ENCODE results near the gene ZC3HAV1L.

DNA sequence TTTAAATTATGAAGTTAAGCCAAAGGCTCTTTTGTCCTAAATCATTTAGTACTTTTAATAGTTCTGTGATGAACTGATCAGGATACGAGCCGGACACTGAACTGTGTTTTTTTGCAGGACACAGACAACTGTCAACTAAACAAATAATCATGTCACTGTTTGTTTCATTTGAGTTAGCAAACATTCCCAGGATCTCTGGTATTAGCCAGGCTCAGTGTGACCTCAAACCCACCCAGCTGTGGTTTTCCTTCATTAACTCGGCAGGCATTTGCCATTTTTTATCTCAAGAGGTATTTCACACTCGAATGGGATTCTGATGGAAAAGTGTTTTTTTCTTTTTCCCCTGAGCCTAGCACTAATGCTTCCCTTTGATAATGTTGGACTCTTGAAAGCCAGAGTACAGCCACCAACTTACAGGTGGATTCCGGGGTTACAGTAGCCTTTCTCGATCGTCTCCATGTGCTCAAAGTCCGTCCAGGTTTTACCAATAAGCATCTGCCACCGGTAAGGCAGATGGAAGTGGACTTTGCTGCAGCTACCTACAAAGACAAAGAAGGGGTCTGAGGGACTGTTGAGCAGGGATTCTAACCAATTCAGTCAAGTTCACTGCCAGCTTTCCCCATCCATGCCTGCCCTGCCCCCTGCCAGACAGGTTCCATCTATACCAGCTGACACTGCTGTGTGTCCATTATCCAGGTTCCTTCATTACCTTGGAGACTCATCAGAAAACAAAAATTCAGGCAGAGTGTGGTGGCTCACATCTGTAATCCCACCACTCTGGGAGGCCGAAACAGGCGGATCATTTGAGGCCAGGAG is 40.2 kb upstream of the ZC3HAV1L start:
- TF ChIP-seq POLR2A (IDR thresholded peaks at IDR 0.05): no peak
- TF ChIP-seq CTCF (IDR thresholded peaks at IDR 0.05): no peak

Measured in testis (tissue), 2 donors.